GM12872 (cell line): ENCODE measurements around the gene PYY.

Source experiments
- TF ChIP-seq, protein P1 (sequence below): IDR thresholded peaks from 3 replicates; pipeline ENCODE4 v1.5.1; 2011; ENCODE audit warnings: low read depth, mild to moderate bottlenecking, low read length, moderate library complexity; ENCODE audit not compliant: insufficient read depth

PYY gene

DNA sequence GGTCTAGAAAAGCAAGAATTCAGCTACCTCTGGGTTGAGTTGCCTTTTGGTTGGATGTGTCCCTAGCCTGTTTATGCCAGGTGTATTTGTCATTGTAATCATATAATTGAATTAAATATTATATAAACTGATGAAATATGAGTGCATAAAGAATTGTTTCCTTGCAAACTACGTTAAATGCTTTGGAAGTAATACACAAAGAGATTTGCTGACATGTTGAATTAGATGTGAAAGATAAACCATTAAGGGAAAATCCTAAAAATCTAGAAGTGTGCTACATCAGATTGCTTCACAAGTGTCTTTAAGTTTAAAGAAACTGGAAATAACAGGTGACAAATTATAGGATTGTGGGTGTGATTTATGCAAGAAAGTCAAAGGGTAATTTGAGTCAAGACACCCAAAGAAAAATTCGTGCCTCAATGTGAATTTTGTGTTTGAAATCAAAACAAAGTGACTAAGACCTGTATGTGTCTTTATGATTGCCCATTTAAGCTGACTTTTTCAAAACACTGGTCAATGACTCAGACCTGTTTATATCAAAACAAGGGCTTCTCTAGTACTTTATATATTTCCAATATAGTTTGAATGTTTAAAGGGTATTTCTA lies 5.1 kb upstream of the PYY start:
- TF ChIP-seq, protein P1, sequence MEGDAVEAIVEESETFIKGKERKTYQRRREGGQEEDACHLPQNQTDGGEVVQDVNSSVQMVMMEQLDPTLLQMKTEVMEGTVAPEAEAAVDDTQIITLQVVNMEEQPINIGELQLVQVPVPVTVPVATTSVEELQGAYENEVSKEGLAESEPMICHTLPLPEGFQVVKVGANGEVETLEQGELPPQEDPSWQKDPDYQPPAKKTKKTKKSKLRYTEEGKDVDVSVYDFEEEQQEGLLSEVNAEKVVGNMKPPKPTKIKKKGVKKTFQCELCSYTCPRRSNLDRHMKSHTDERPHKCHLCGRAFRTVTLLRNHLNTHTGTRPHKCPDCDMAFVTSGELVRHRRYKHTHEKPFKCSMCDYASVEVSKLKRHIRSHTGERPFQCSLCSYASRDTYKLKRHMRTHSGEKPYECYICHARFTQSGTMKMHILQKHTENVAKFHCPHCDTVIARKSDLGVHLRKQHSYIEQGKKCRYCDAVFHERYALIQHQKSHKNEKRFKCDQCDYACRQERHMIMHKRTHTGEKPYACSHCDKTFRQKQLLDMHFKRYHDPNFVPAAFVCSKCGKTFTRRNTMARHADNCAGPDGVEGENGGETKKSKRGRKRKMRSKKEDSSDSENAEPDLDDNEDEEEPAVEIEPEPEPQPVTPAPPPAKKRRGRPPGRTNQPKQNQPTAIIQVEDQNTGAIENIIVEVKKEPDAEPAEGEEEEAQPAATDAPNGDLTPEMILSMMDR: no peak

DNA sequence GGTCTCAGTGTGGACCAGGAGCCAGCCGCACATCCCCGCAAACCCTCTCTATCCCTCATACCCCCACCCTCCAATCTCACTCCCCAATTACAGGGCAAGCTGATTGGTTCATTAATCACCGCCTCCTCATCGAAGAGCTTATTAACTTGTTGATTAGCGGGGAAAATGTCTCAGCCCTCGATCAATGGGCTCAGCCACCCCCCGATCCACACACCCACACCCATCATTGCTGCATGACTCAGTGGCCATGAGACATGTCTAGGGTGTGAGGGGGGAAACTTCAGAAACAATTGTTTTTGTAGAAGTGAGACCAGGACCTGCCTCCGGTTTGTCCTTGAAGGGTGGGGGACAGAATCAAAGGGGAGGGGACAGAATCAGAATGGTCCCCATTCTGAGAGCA lies 2.5 kb upstream of the PYY start:
- TF ChIP-seq, protein P1: no peak

DNA sequence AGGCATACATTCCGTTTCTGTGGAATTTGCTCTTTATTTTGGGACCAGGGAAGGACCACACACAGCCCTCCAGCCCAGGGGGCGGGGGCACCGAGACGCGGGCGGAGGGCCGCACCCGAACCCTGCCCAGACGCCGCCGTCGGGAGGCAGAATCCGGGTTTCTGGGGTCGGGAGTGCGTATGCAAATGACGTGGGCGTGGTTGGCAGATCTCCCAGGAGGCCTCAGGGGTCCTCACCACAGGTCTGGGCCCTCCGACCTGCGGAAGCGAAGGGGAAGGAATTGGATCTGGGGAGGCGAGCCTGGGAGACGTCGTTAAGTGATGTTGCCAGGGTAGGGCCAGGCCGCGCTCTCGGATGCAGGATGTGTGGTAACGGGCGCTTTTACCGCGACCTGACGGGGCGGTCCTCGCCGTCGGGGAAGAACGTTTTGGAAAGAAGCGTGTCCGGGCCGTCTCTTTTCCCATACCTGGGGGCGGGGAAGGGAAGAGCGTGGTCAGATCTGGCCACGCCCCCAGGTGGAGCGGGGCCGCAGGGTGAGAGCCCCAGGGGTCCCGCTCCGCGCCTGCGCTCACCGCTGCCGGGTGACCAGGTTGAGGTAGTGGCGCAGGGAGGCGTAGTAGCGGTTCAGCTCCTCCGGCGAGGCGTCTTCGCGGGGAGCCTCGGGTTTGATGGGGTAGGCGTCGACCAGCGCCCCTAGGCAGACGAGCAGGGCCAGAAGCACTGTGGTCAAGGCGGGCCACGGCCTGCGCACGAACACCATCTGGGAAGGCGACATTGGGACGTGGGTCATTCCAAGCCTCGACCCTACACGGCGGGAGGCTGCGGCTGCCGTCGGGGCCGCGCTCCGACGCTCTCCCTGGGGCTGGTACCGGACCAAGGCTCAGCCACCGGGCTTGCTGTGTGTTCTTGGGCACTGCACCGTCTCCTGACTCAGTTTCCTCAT lies 745 bp downstream of the PYY start:
- TF ChIP-seq, protein P1: no peak

DNA sequence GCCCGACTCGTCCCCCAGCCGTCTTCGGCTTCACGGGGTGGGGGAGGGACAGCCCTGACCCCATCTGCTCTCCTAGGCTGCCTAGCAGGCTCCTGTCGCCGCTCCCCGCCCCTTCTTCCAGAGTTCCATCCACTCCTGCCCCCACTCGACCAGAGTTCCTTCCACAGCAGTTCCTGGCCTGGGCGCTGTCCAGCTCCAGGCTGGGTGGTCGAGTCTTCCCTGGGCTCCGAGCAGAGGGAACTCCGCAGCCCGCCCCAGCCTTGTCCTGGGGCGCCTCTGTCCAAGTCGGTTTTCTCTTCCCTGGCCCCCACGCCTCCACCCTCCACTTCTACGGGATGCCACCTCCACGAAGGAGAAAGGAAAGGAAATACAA lies 1.4 kb downstream of the PYY start:
- TF ChIP-seq, protein P1: no peak

DNA sequence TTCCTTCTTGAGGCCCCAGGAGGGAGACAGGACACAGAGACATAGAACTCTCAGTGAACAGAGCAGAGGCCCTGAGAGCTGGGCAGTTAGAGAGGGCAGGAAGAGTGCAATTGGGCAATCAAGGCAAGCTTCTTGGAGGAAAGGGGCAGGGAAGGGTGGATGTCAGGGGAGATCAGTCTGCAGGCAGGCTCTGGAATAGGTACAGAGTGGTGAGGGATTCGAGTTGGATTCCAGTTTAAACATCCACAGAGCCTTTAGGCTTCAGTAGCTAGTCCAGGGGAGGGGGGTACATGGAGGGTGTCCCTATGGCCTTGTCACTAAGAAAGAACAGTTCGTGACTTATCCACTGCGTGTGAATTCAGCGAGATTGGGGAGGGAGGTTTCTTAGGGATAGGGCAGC lies 2.0 kb downstream of the PYY start:
- TF ChIP-seq, protein P1: no peak

DNA sequence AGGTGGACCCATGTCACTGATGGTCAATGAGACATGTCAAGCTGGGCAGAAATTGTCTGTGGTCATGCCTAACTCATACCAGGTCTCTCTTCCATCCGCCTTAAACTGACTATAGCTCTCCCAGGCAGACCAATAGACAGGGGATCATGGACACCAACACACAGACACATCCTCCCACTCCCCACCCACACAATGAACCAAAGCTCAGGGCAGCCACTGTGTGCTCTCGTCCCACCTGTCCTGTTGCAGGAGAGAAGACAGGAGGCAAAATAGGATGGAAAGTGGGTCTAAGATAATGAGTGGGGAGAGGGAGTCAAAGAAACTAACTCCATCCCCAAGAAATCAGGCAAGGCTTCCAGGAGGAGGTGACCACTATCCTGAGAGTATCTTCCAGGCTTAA lies 3.2 kb downstream of the PYY start:
- TF ChIP-seq, protein P1: no peak

DNA sequence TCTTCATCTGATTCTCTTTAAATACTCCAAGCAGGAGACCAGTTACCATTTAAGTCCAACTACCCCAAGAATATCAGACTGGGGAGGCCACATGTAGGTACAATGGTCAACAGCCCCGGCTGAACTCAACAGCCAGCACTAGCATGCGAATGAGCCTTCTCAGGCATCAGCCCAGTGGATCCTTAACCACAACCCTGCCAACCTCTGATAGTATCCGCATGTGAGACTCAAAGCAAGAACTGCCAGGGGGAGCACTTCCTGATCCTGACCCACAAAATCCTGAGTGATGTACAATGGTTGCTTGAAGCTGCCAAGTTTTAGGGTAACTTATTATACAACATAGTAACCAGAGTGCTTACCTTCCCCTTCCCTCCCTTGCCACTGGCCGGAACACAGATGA lies 4.0 kb downstream of the PYY start:
- TF ChIP-seq, protein P1: no peak
